ENCODE data around the gene NKX1-2.

- TF ChIP-seq CTCF (IDR thresholded peaks at IDR 0.05) (no peak), POLR2A (IDR thresholded peaks at IDR 0.05) (no peak)
Observed at GRCh38 chr10:124455441-124455840, 5.6 kb upstream of the NKX1-2 start.
